Measurements from ENCODE around the gene CADPS.
A peak's percentile ranks its signal among the peaks of the same experiment; 100 is the strongest.

The CADPS gene

DNA sequence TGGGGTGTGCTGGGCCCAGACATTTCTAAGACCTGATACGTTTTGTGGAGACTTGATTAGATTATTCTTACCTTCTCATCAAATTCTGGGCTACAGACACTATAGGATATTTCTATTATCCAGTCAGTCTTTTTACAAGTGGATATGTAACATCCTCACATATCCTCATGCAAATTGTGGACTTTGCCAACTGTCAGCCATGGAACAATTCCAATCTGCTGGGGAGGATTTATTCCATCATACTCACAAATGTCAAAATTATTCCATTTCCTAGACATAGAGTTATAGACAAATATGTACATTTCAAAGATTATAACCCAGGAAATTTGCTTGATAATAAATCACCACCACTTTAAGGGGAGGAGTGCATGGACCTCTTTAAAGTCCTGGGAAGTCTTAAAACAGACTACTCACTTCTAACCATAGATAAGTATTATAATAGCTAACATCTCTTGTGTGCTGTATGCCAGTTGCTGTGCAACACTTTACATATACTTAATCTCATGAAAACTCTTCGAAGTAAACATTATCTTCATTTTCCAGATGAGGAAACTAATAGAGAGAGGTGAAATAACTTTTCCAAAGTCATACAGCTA, 44.4 kb downstream of the CADPS start:
- Histone ChIP-seq H3F3A (ENCODE audit: insufficient read depth, low read length) (no peaks in the 10 kb centered on the region), H3K27me3 (ENCODE audit: insufficient read depth, low read length) (no peaks in the 10 kb centered on the region), H3K4me2 (ENCODE audit: low read length) (no peak overlapping the region), H2AFZ (ENCODE audit: low read length) (no peak overlapping the region), H4K20me1 (ENCODE audit: insufficient read depth, low read length) (no peaks in the 10 kb centered on the region), H3K79me2 (ENCODE audit: insufficient read depth, low read length) (peaks cover 9% of the 10 kb centered on the region; the same call in 1 of the 2 replicates), H3K27ac (ENCODE audit: low read depth, low read length, poor library complexity, severe bottlenecking) (peak overlapping the region; percentile 50), H3K9me2 (ENCODE audit: low read depth, low read length) (no peaks in the 10 kb centered on the region), H3K4me3 (ENCODE audit: low read depth, low read length, poor library complexity, severe bottlenecking) (no peak overlapping the region), H3K9ac (ENCODE audit: low read length) (no peak overlapping the region), H3K4me1 (ENCODE audit: insufficient read depth, low read length, severe bottlenecking) (peaks cover 96% of the 10 kb centered on the region), H3K36me3 (ENCODE audit: insufficient read depth, low read length) (0 out of 2 replicates have a peak, but pooled peaks cover 7% of the 10 kb centered on the region), H3K9me3 (ENCODE audit: low read length) (no peaks in the 10 kb centered on the region)
- TF ChIP-seq, protein P1, sequence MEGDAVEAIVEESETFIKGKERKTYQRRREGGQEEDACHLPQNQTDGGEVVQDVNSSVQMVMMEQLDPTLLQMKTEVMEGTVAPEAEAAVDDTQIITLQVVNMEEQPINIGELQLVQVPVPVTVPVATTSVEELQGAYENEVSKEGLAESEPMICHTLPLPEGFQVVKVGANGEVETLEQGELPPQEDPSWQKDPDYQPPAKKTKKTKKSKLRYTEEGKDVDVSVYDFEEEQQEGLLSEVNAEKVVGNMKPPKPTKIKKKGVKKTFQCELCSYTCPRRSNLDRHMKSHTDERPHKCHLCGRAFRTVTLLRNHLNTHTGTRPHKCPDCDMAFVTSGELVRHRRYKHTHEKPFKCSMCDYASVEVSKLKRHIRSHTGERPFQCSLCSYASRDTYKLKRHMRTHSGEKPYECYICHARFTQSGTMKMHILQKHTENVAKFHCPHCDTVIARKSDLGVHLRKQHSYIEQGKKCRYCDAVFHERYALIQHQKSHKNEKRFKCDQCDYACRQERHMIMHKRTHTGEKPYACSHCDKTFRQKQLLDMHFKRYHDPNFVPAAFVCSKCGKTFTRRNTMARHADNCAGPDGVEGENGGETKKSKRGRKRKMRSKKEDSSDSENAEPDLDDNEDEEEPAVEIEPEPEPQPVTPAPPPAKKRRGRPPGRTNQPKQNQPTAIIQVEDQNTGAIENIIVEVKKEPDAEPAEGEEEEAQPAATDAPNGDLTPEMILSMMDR (IDR thresholded peaks at IDR 0.05; ENCODE audit: low read length) = no peak
- TF ChIP-seq EZH2 (IDR thresholded peaks at IDR 0.05; ENCODE audit: borderline replicate concordance, low read length) = no peak

GRCh38 chr3:62827550-62827949, 47.7 kb downstream of the CADPS start:
- Histone ChIP-seq H3K4me1 (ENCODE audit: insufficient read depth, low read length, severe bottlenecking) (peaks cover 95% of the 10 kb centered on the region), H3K79me2 (ENCODE audit: insufficient read depth, low read length) (peaks cover 20% of the 10 kb centered on the region; the same call in 1 of the 2 replicates), H3K27me3 (ENCODE audit: insufficient read depth, low read length) (no peaks in the 10 kb centered on the region), H4K20me1 (ENCODE audit: insufficient read depth, low read length) (no peaks in the 10 kb centered on the region), H3K9me3 (ENCODE audit: low read length) (no peaks in the 10 kb centered on the region), H3K9me2 (ENCODE audit: low read depth, low read length) (no peaks in the 10 kb centered on the region), H3K4me3 (ENCODE audit: low read depth, low read length, poor library complexity, severe bottlenecking) (peak overlapping the region; percentile 64), H2AFZ (ENCODE audit: low read length) (no peak overlapping the region), H3K36me3 (ENCODE audit: insufficient read depth, low read length) (0 out of 2 replicates have a peak, but pooled peaks cover 7% of the 10 kb centered on the region), H3K27ac (ENCODE audit: low read depth, low read length, poor library complexity, severe bottlenecking) (peak overlapping the region; percentile 98), H3K4me2 (ENCODE audit: low read length) (peak overlapping the region; percentile 94), H3K9ac (ENCODE audit: low read length) (peak overlapping the region; percentile 80; the same call in 1 of the 2 replicates), H3F3A (ENCODE audit: insufficient read depth, low read length) (no peaks in the 10 kb centered on the region)
- TF ChIP-seq, protein P1 (IDR thresholded peaks at IDR 0.05; ENCODE audit: low read length) = no peak
- TF ChIP-seq EZH2 (IDR thresholded peaks at IDR 0.05; ENCODE audit: borderline replicate concordance, low read length) = no peak

- Histone ChIP-seq H3K79me2 (ENCODE audit: insufficient read depth, low read length) (peaks cover 20% of the 10 kb centered on the region; the same call in 1 of the 2 replicates), H2AFZ (ENCODE audit: low read length) (0 out of 2 replicates have a peak overlapping the region, but pooled peaks have one; percentile 56), H3F3A (ENCODE audit: insufficient read depth, low read length) (no peaks in the 10 kb centered on the region), H3K4me1 (ENCODE audit: insufficient read depth, low read length, severe bottlenecking) (peaks cover 94% of the 10 kb centered on the region), H3K9me2 (ENCODE audit: low read depth, low read length) (no peaks in the 10 kb centered on the region), H3K4me3 (ENCODE audit: low read depth, low read length, poor library complexity, severe bottlenecking) (peak overlapping the region; percentile 64), H4K20me1 (ENCODE audit: insufficient read depth, low read length) (no peaks in the 10 kb centered on the region), H3K27me3 (ENCODE audit: insufficient read depth, low read length) (no peaks in the 10 kb centered on the region), H3K4me2 (ENCODE audit: low read length) (peak overlapping the region; percentile 94), H3K9me3 (ENCODE audit: low read length) (no peaks in the 10 kb centered on the region), H3K36me3 (ENCODE audit: insufficient read depth, low read length) (0 out of 2 replicates have a peak, but pooled peaks cover 7% of the 10 kb centered on the region), H3K9ac (ENCODE audit: low read length) (peak overlapping the region; percentile 80), H3K27ac (ENCODE audit: low read depth, low read length, poor library complexity, severe bottlenecking) (peak overlapping the region; percentile 98)
- TF ChIP-seq, protein P1 (IDR thresholded peaks at IDR 0.05; ENCODE audit: low read length) = no peak
- no peak for TF ChIP-seq EZH2 (IDR thresholded peaks at IDR 0.05; ENCODE audit: borderline replicate concordance, low read length)
These were observed 50.1 kb downstream of the CADPS start for GRCh38 chr3:62824965-62825592.

Data from OCI-LY1 (cell line).